OCI-LY7 (cell line): ENCODE data around the gene CCR7.

Source experiments
- CTCF ChIP-seq: fragments of 200-600 bp; sonication (generic); conservative IDR thresholded peaks from 2 replicates; pipeline ENCODE4 v1.5.1; 2014; ENCODE audit warnings: mild to moderate bottlenecking, antibody characterized with exemption, low read length, moderate library complexity, mixed read lengths
- EZH2phosphoT487 ChIP-seq: fragments of 200-600 bp; sonication (generic); IDR thresholded peaks from 2 replicates; pipeline ENCODE4 v1.6.1; 2018; ENCODE audit warnings: low read depth, borderline replicate concordance, mild to moderate bottlenecking, mixed run types, antibody characterized with exemption, low read length, moderate library complexity, mixed read lengths

GRCh38 chr17:40559564-40559916, 5.7 kb downstream of the CCR7 start:
- TF ChIP-seq CTCF (no peak), EZH2phosphoT487 (no peak)
